HTR-8/SVneo (cell line): ENCODE measurements around the gene RPS6KB1.
"Not testable (repeated sequence)": the region's sequence is repeated elsewhere in the genome, so short reads cannot be mapped to it uniquely, and the experiment has no call there.

Experiments used
- DNase-seq: peaks from one replicate; pipeline ENCODE4 v3.0.0; 2011; ENCODE audit warnings: low spot score, mixed read lengths; ENCODE audit not compliant: insufficient read length
- FAIRE-seq: peaks from 2 replicates; lab custom pipeline; 2011; peaks lifted over from hg19 to GRCh38; lab: Jason Lieb, UNC

Gene RPS6KB1

GRCh38 chr17:59930768-59931167 lies 37.8 kb downstream of the RPS6KB1 start:
- DNase-seq = not testable (repeated sequence)
- FAIRE-seq = peak; percentile 54

GRCh38 chr17:59933317-59933716 lies 40.4 kb downstream of the RPS6KB1 start:
- FAIRE-seq, DNase-seq: not testable (repeated sequence)

GRCh38 chr17:59940697-59941096 lies 47.8 kb downstream of the RPS6KB1 start:
- not testable (repeated sequence) for DNase-seq, FAIRE-seq

- no peak for FAIRE-seq
- DNase-seq = no peak
Measured at GRCh38 chr17:59941131-59941530, 48.2 kb downstream of the RPS6KB1 start.

GRCh38 chr17:59946433-59946832 lies 53.5 kb downstream of the RPS6KB1 start:
- not testable (repeated sequence) for DNase-seq, FAIRE-seq

- DNase-seq = not testable (repeated sequence)
- FAIRE-seq = peak; percentile 44
Measured at GRCh38 chr17:59947310-59947709, 54.4 kb downstream of the RPS6KB1 start.

- FAIRE-seq = no peak
- DNase-seq = no peak
Measured at GRCh38 chr17:59950049-59950448, 57.1 kb downstream of the RPS6KB1 start.

GRCh38 chr17:59954856-59955255 lies 61.9 kb downstream of the RPS6KB1 start:
- FAIRE-seq = peak; percentile 23
- no peak for DNase-seq

- FAIRE-seq, DNase-seq: not testable (repeated sequence)
Measured at GRCh38 chr17:59959574-59959973, 66.7 kb downstream of the RPS6KB1 start.

- FAIRE-seq (no peak), DNase-seq (no peak)
Measured at GRCh38 chr17:59962739-59963318, 69.9 kb downstream of the RPS6KB1 start.

- FAIRE-seq (peak; percentile 82), DNase-seq (peak; percentile 53)
Measured at GRCh38 chr17:59963738-59964481, 71.0 kb downstream of the RPS6KB1 start.

GRCh38 chr17:59964482-59965328 lies 71.8 kb downstream of the RPS6KB1 start, which contains the start of gene RNFT1:
Gene RNFT1 (minus strand): TSS chr17:59964740. CDS start chr17:59964663, 77 bp downstream.
- peak; percentile 95 for FAIRE-seq
- DNase-seq = peak; percentile 94

GRCh38 chr17:59971771-59972170 lies 78.8 kb downstream of the RPS6KB1 start:
- not testable (repeated sequence) for DNase-seq, FAIRE-seq

GRCh38 chr17:59972778-59973177 lies 79.9 kb downstream of the RPS6KB1 start:
- no peak for FAIRE-seq

GRCh38 chr17:59973483-59973882 lies 80.6 kb downstream of the RPS6KB1 start:
- not testable (repeated sequence) for FAIRE-seq, DNase-seq

More at GRCh38 chr17:59972778-59973177, 79.9 kb downstream of the RPS6KB1 start:
- no peak for DNase-seq

GRCh38 chr17:59975166-59975565 lies 82.2 kb downstream of the RPS6KB1 start:
- DNase-seq, FAIRE-seq: not testable (repeated sequence)

- DNase-seq = not testable (repeated sequence)
- peak; percentile 4 for FAIRE-seq
Measured at GRCh38 chr17:59996608-59997007, 103.7 kb downstream of the RPS6KB1 start.
